ENCODE measurements around the gene SEC16A.

SEC16A gene

GRCh38 chr9:136499935-136500910 lies 17.4 kb upstream of the SEC16A start:
- DNase-seq = peak; percentile 38

- no peak for DNase-seq
Measured at GRCh38 chr9:136499071-136499934, 16.5 kb upstream of the SEC16A start.

- no peak for DNase-seq
Measured at GRCh38 chr9:136497916-136498695, 15.3 kb upstream of the SEC16A start.

- DNase-seq = no peak
Measured at GRCh38 chr9:136496801-136497620, 14.2 kb upstream of the SEC16A start.

GRCh38 chr9:136496181-136496580 lies 13.3 kb upstream of the SEC16A start:
- DNase-seq = no peak

- no peak for DNase-seq
Measured at GRCh38 chr9:136495238-136495800, 12.5 kb upstream of the SEC16A start.

GRCh38 chr9:136494531-136495215 lies 11.8 kb upstream of the SEC16A start:
- DNase-seq = no peak

- DNase-seq = no peak
Measured at GRCh38 chr9:136494012-136494411, 11.2 kb upstream of the SEC16A start.

GRCh38 chr9:136493567-136493971 lies 10.7 kb upstream of the SEC16A start:
- DNase-seq = no peak

GRCh38 chr9:136492978-136493522 lies 10.2 kb upstream of the SEC16A start:
- no peak for DNase-seq

- DNase-seq = no peak
Measured at GRCh38 chr9:136489731-136490130, 6.9 kb upstream of the SEC16A start.

- no peak for DNase-seq
Measured at GRCh38 chr9:136488247-136489214, 5.7 kb upstream of the SEC16A start.

GRCh38 chr9:136487672-136488071 lies 4.8 kb upstream of the SEC16A start:
- no peak for DNase-seq

GRCh38 chr9:136486823-136487620 lies 4.2 kb upstream of the SEC16A start:
- no peak for DNase-seq

- no peak for DNase-seq
Measured at GRCh38 chr9:136486131-136486530, 3.3 kb upstream of the SEC16A start.

GRCh38 chr9:136485049-136486045 lies 2.5 kb upstream of the SEC16A start:
- DNase-seq = peak; percentile 31

Data from NCI-H510A (cell line).